ENCODE measurements around the gene MYO5B.

MYO5B gene

GRCh38 chr18:49953391-49953790 lies 241.6 kb downstream of the MYO5B start:
- Mint-ChIP-seq H3K4me1 (no peaks in the 10 kb centered on the region), H3K27ac (no peak overlapping the region), H3K4me3 (no peak overlapping the region), H3K9me3 (no peaks in the 10 kb centered on the region), H3K36me3 (ENCODE audit: low read depth) (peaks cover 4% of the 10 kb centered on the region), H3K27me3 (ENCODE audit: low read depth) (peaks cover under 1% of the 10 kb centered on the region)
- TF ChIP-seq CTCF (IDR thresholded peaks at IDR 0.05; ENCODE audit: unreplicated experiment in 3 of 3): no peak

- no peak for TF ChIP-seq CTCF (IDR thresholded peaks at IDR 0.05; ENCODE audit: unreplicated experiment in 3 of 3)
- Mint-ChIP-seq H3K9me3 (no peaks in the 10 kb centered on the region), H3K4me1 (peaks cover 5% of the 10 kb centered on the region), H3K36me3 (ENCODE audit: low read depth) (peaks cover 4% of the 10 kb centered on the region), H3K4me3 (no peak overlapping the region), H3K27ac (no peak overlapping the region), H3K27me3 (ENCODE audit: low read depth) (no peaks in the 10 kb centered on the region)
Measured at GRCh38 chr18:49949951-49950395, 245.0 kb downstream of the MYO5B start.

- peaks cover 4% of the 10 kb centered on the region for H3K27me3 Mint-ChIP-seq (ENCODE audit: low read depth)
- no peak for TF ChIP-seq CTCF (IDR thresholded peaks at IDR 0.05; ENCODE audit: unreplicated experiment in 3 of 3)
Measured at GRCh38 chr18:49948975-49949374, 246.0 kb downstream of the MYO5B start.

GRCh38 chr18:49944663-49945062 lies 250.3 kb downstream of the MYO5B start:
- Mint-ChIP-seq H3K27ac (no peak overlapping the region), H3K4me1 (peaks cover 10% of the 10 kb centered on the region), H3K36me3 (ENCODE audit: low read depth) (no peaks in the 10 kb centered on the region), H3K4me3 (no peak overlapping the region), H3K9me3 (no peaks in the 10 kb centered on the region), H3K27me3 (ENCODE audit: low read depth) (peaks cover 4% of the 10 kb centered on the region)
- peak; percentile 32 to 48 (median 42) for TF ChIP-seq CTCF (IDR thresholded peaks at IDR 0.05; ENCODE audit: unreplicated experiment in 3 of 3)

More at GRCh38 chr18:49948975-49949374, 246.0 kb downstream of the MYO5B start:
- H3K9me3 Mint-ChIP-seq: no peaks in the 10 kb centered on the region
- peaks cover 10% of the 10 kb centered on the region for H3K4me1 Mint-ChIP-seq
- H3K36me3 Mint-ChIP-seq (ENCODE audit: low read depth): peaks cover 4% of the 10 kb centered on the region
- H3K4me3 Mint-ChIP-seq: no peak overlapping the region
- no peak overlapping the region for H3K27ac Mint-ChIP-seq

- Mint-ChIP-seq H3K27ac (no peak overlapping the region), H3K36me3 (ENCODE audit: low read depth) (no peaks in the 10 kb centered on the region), H3K4me3 (no peak overlapping the region), H3K9me3 (no peaks in the 10 kb centered on the region), H3K27me3 (ENCODE audit: low read depth) (no peaks in the 10 kb centered on the region), H3K4me1 (peaks cover 4% of the 10 kb centered on the region)
- TF ChIP-seq CTCF (IDR thresholded peaks at IDR 0.05; ENCODE audit: unreplicated experiment in 3 of 3): no peak
Measured at GRCh38 chr18:49936821-49937220, 258.1 kb downstream of the MYO5B start.

- Mint-ChIP-seq H3K36me3 (ENCODE audit: low read depth) (no peaks in the 10 kb centered on the region), H3K27me3 (ENCODE audit: low read depth) (peaks cover 4% of the 10 kb centered on the region), H3K27ac (no peak overlapping the region), H3K9me3 (no peaks in the 10 kb centered on the region), H3K4me1 (peaks cover 4% of the 10 kb centered on the region), H3K4me3 (no peak overlapping the region)
- no peak for TF ChIP-seq CTCF (IDR thresholded peaks at IDR 0.05; ENCODE audit: unreplicated experiment in 3 of 3)
Measured at GRCh38 chr18:49935215-49935614, 259.7 kb downstream of the MYO5B start.
